K562 (cell line): ENCODE results near the gene PPP2R2B. TPM values are rescaled to one million over a fixed set of nuclear protein-coding genes. Genes with fewer than 3 reads are reported as not detected.

Experiments used
- ATAC-seq: fragments of 200-7000 bp; cut with Tn5 transposase; 3 replicates; pipeline ENCODE4 v1.9.1; 2020; ENCODE audit warnings: moderate library complexity
- BruUV-seq: library from RNA; stranded (reverse); fragments of 400-500 nt; replicated peaks from 2 replicates; lab custom pipeline; 2021; lab: Mats Ljungman, UMichigan
- CTCF ChIA-PET: fragments of 300-600 bp; formaldehyde crosslinking; extraction: SDS; loops from one replicate; lab custom pipeline; 2021; ENCODE audit warnings: low intra/inter-chr PET ratio; lab: Yijun Ruan, JAX
- POLR2A ChIA-PET: fragments of 300-600, 350-650 bp; sonication (Branson Sonifier 250); formaldehyde crosslinking; extraction: SDS; loops from one replicate; lab custom pipeline; 2021; ENCODE audit warnings: antibody characterized with exemption, inconsistent platforms; lab: Yijun Ruan, JAX
- DNase-seq, 4 experiments: peaks; one replicate each; pipeline versions ENCODE4 v3.0.0 to v3.0.0-alpha.2; 2011 to 2018; ENCODE audit warnings: low spot score in 3 of 4, mixed read lengths in 3 of 4; ENCODE audit errors: extremely low read depth in 1 of 4
- FAIRE-seq: peaks from 2 replicates; lab custom pipeline; 2011; peaks lifted over from hg19 to GRCh38; lab: Jason Lieb, UNC
- H2AFZ ChIP-seq: 2 replicates; pipeline ENCODE4 v1.6.0; 2011; ENCODE audit warnings: low read depth, low read length, control low read depth, inconsistent platforms
- H3K27ac ChIP-seq: fragments of 200-600 bp; 3 replicates; pipeline ENCODE4 v1.8.0; 2011; ENCODE audit warnings: low read depth, mild to moderate bottlenecking, control low read depth, inconsistent platforms, low read length, moderate library complexity, mixed read lengths; ENCODE audit errors: extremely low read depth
- H3K27me3 ChIP-seq, 2 experiments: fragments of 300-600 bp in 1 of 2; 2 replicates in 1 of 2; 3 replicates in 1 of 2; pipeline versions ENCODE4 v1.6.0 to v1.8.0; 2011; ENCODE audit warnings: inconsistent platforms in 2 of 2, low read length in 2 of 2, mild to moderate bottlenecking in 1 of 2, mixed read lengths in 1 of 2, moderate library complexity in 1 of 2; ENCODE audit not compliant: control insufficient read depth in 2 of 2, insufficient read depth in 2 of 2
- H3K36me3 ChIP-seq: fragments of 300-600 bp; 3 replicates; pipeline ENCODE4 v1.8.0; 2011; ENCODE audit warnings: mild to moderate bottlenecking, low read length, inconsistent platforms; ENCODE audit not compliant: control insufficient read depth, insufficient read depth
- H3K4me1 ChIP-seq, 2 experiments: fragments of 200-600 bp in 1 of 2; replicated peaks in 1 of 2; 2 replicates in 1 of 2; 3 replicates in 1 of 2; pipeline versions ENCODE4 v1.5.1 to v1.8.0; 2011; ENCODE audit warnings: inconsistent platforms in 2 of 2, low read length in 2 of 2, mild to moderate bottlenecking in 1 of 2, mixed read lengths in 1 of 2, moderate library complexity in 1 of 2; ENCODE audit not compliant: control insufficient read depth in 2 of 2, insufficient read depth in 2 of 2
- H3K4me2 ChIP-seq: 2 replicates; pipeline ENCODE4 v1.6.1; 2011; ENCODE audit warnings: low read length, control low read depth, inconsistent platforms, mixed read lengths; ENCODE audit not compliant: insufficient read depth
- H3K4me3 ChIP-seq: fragments of 200-600 bp; sonication (generic), shearing (Covaris generic); 2 replicates; pipeline ENCODE4 v1.5.1; 2016; ENCODE audit warnings: control low read depth, inconsistent platforms
- H3K79me2 ChIP-seq: fragments of 200-600 bp; 3 replicates; pipeline ENCODE4 v1.8.0; 2011; ENCODE audit warnings: low read length, inconsistent platforms; ENCODE audit not compliant: control insufficient read depth, insufficient read depth
- H3K9ac ChIP-seq, 2 experiments: 2 replicates each; pipeline versions ENCODE4 v1.6.0 to v1.6.1; 2011; ENCODE audit warnings: low read depth in 2 of 2, low read length in 2 of 2, control low read depth in 1 of 2, inconsistent platforms in 1 of 2, mild to moderate bottlenecking in 1 of 2, mixed read lengths in 1 of 2; ENCODE audit not compliant: insufficient read depth in 1 of 2
- H3K9me1 ChIP-seq: one replicate; pipeline ENCODE4 v1.6.0; 2011; ENCODE audit warnings: inconsistent platforms, mild to moderate bottlenecking, low read length, moderate library complexity; ENCODE audit not compliant: control insufficient read depth, insufficient read depth
- H3K9me3 ChIP-seq: replicated peaks from 2 replicates; pipeline ENCODE4 v1.5.1; 2011; ENCODE audit warnings: low read depth, low read length, inconsistent platforms; ENCODE audit not compliant: control insufficient read depth, insufficient read depth
- H4K20me1 ChIP-seq: replicated peaks from 2 replicates; pipeline ENCODE4 v1.6.1; 2011; ENCODE audit warnings: low read length, inconsistent platforms, mixed read lengths; ENCODE audit not compliant: control insufficient read depth, insufficient read depth
- NFATC3 ChIP-seq: fragments of 450-650 bp; IDR thresholded peaks from 2 replicates; pipeline ENCODE4 v1.6.1; 2017; ENCODE audit warnings: mild to moderate bottlenecking
- ZNF124 ChIP-seq: sonication (generic); formaldehyde crosslinking; IDR thresholded peaks from 2 replicates; pipeline ENCODE4 v1.8.1; 2022; ENCODE audit warnings: missing genetic modification reagents
- WGBS: fragments of 100-300 bp; shearing (Covaris generic); methylation state at CpG from one replicate; pipeline ENCODE4 v1.1.6; 2016; ENCODE audit warnings: low coverage, mixed read lengths; ENCODE audit not compliant: insufficient coverage; ENCODE audit errors: missing lambda C conversion rate; 5-methylcytosine and 5-hydroxymethylcytosine counted together
- in situ Hi-C: fragments of 300-500 bp; cut with MboI; formaldehyde crosslinking; loops from 4 replicates; pipeline ENCODE4 v1.15.0; 2018; ENCODE audit warnings: inconsistent platforms, mixed read lengths
- intact Hi-C: fragments of 100-400 bp; cut with micrococcal nuclease; formaldehyde crosslinking; loops from 2 replicates; pipeline ENCODE4 v1.14.2; 2022
- polyA plus RNA-seq, 8 experiments: library from polyadenylated mRNA; depleted of rRNA in 4 of 8; stranded (reverse) in 5 of 8; unstranded in 3 of 8; fragments of >200 nt; fragmentation: Nextera tagmentation in 2 of 8; fragmentation: Illumina TruSeq in 1 of 8; extraction: Ambion mirVana in 2 of 8; extraction: Trizol in 1 of 8; gene quantifications; 2 replicates each; pipeline versions ENCODE4 v1.2.1 to v1.2.3, GENCODE V29; 2011 to 2014; ENCODE audit warnings: inconsistent platforms in 1 of 8, missing spikeins in 1 of 8
- total RNA-seq, 7 experiments: library from RNA; depleted of rRNA in 6 of 7; stranded (reverse); fragments of >200 nt in 6 of 7; fragmentation: Illumina TruSeq in 2 of 7; extraction: Trizol in 2 of 7; gene quantifications; 2 replicates each; pipeline versions ENCODE4 v1.2.1 to v1.2.3, GENCODE V29; 2011 to 2021; ENCODE audit warnings: low replicate concordance in 1 of 7
- TF ChIP-seq, protein P1 (sequence below): fragments of 450-650 bp; IDR thresholded peaks from 2 replicates; pipeline ENCODE4 v1.6.1; 2016; ENCODE audit warnings: low read depth

PPP2R2B gene
- total and polyA plus RNA-seq, 9 of the 15 experiments (the other 6 are each of a cell fraction or from before 2014, with no cell fraction given), result not detected

DNA sequence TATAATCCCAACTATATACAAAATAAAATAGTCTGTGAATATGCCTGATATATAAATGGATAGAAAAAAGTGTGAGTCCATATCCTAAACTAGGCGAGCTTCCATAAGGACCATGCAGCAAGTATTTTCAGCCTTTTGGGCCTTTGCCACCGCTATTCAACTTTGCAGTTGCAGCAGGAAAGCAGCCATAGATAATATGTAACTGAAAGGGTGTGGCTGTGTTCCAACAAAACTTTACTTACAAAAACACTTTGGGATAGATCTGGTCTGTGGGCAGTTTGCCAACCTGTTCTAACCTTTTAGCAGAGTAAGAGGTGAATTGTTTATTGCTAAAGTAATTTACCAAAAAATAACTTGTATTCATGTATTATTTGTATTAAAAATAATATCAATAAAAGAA, 234.8 kb downstream of the PPP2R2B start:
- CTCF ChIA-PET, result interaction anchor here (0.6 kb wide), 1 partner anchor 322 kb away, joined by 3 read pairs; no protein-coding TSS in a partner anchor
- no peaks in the 10 kb centered on the region for H3K9me1 ChIP-seq
- H3K4me1 ChIP-seq, result no peaks in the 10 kb centered on the region
- intact Hi-C loops, result no loop called here
- TF ChIP-seq, protein P1, sequence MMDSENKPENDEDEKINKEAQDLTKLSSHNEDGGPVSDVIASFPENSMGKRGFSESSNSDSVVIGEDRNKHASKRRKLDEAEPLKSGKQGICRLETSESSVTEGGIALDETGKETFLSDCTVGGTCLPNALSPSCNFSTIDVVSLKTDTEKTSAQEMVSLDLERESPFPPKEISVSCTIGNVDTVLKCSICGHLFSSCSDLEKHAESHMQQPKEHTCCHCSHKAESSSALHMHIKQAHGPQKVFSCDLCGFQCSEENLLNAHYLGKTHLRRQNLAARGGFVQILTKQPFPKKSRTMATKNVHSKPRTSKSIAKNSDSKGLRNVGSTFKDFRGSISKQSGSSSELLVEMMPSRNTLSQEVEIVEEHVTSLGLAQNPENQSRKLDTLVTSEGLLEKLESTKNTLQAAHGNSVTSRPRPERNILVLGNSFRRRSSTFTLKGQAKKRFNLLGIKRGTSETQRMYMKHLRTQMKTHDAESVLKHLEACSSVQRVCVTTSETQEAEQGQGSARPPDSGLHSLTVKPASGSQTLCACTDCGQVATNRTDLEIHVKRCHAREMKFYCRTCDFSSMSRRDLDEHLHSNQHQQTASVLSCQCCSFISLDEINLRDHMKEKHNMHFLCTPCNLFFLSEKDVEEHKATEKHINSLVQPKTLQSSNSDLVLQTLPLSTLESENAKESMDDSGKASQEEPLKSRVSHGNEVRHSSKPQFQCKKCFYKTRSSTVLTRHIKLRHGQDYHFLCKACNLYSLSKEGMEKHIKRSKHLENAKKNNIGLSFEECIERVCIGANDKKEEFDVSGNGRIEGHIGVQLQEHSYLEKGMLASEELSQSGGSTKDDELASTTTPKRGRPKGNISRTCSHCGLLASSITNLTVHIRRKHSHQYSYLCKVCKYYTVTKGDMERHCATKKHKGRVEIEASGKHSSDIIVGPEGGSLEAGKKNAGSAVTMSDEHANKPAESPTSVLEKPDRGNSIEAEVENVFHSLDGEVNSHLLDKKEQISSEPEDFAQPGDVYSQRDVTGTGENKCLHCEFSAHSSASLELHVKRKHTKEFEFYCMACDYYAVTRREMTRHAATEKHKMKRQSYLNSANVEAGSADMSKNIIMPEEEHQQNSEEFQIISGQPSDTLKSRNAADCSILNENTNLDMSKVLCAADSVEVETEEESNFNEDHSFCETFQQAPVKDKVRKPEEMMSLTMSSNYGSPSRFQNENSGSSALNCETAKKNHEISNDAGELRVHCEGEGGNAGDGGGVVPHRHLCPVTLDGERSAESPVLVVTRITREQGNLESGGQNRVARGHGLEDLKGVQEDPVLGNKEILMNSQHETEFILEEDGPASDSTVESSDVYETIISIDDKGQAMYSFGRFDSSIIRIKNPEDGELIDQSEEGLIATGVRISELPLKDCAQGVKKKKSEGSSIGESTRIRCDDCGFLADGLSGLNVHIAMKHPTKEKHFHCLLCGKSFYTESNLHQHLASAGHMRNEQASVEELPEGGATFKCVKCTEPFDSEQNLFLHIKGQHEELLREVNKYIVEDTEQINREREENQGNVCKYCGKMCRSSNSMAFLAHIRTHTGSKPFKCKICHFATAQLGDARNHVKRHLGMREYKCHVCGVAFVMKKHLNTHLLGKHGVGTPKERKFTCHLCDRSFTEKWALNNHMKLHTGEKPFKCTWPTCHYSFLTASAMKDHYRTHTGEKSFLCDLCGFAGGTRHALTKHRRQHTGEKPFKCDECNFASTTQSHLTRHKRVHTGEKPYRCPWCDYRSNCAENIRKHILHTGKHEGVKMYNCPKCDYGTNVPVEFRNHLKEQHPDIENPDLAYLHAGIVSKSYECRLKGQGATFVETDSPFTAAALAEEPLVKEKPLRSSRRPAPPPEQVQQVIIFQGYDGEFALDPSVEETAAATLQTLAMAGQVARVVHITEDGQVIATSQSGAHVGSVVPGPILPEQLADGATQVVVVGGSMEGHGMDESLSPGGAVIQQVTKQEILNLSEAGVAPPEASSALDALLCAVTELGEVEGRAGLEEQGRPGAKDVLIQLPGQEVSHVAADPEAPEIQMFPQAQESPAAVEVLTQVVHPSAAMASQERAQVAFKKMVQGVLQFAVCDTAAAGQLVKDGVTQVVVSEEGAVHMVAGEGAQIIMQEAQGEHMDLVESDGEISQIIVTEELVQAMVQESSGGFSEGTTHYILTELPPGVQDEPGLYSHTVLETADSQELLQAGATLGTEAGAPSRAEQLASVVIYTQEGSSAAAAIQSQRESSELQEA, result no peak
- TF ChIP-seq ZNF124 (CRISPR knock-in tag) (no peak), NFATC3 (no peak)
- TF ChIP-seq, all 486 proteins: peak for 0
- ATAC-seq (no peak), DNase-seq (no peak), FAIRE-seq (no peak)
- no TSS peak for BruUV-seq
- in situ Hi-C loops, result no loop called here
- Histone ChIP-seq H3K27me3 (no peaks in the 10 kb centered on the region), H2AFZ (no peak overlapping the region), H3K4me2 (no peak overlapping the region), H3K79me2 (no peaks in the 10 kb centered on the region), H3K9me3 (no peaks in the 10 kb centered on the region), H3K4me3 (no peak overlapping the region), H3K27ac (no peak overlapping the region), H4K20me1 (no peaks in the 10 kb centered on the region), H3K9ac (no peak overlapping the region), H3K36me3 (no peaks in the 10 kb centered on the region)
- WGBS, result 0% methylated on average over 2 of the region's 2 CpGs
- POLR2A ChIA-PET, result no interaction called here
